Activated T-cell treated with anti-CD3 and anti-CD28 coated beads for 1 hour (primary cell): ENCODE results near the gene CACNA1I.

Source experiments
- DNase-seq: peaks from one replicate; pipeline ENCODE4 v3.0.0-alpha.2; 2020; ENCODE audit warnings: low read depth

The CACNA1I gene

GRCh38 chr22:39697790-39698430, 127.4 kb downstream of the CACNA1I start:
- no peak for DNase-seq

GRCh38 chr22:39699631-39700360, 129.2 kb downstream of the CACNA1I start:
- DNase-seq, result no peak

- no peak for DNase-seq
These were observed 130.0 kb downstream of the CACNA1I start for GRCh38 chr22:39700565-39700964.

GRCh38 chr22:39703091-39703490, 132.5 kb downstream of the CACNA1I start:
- DNase-seq, result no peak

- no peak for DNase-seq
These were observed 133.5 kb downstream of the CACNA1I start for GRCh38 chr22:39703928-39704639.

GRCh38 chr22:39705386-39705785, 134.8 kb downstream of the CACNA1I start:
- DNase-seq, result no peak

- DNase-seq, result no peak
These were observed 136.0 kb downstream of the CACNA1I start for GRCh38 chr22:39706376-39707140.

GRCh38 chr22:39707351-39707750, 136.8 kb downstream of the CACNA1I start:
- DNase-seq, result no peak

- DNase-seq, result no peak
These were observed 137.3 kb downstream of the CACNA1I start for GRCh38 chr22:39707816-39708215.

- no peak for DNase-seq
These were observed 140.0 kb downstream of the CACNA1I start for GRCh38 chr22:39710380-39711150.

- no peak for DNase-seq
These were observed 141.5 kb downstream of the CACNA1I start for GRCh38 chr22:39712081-39712480.

- DNase-seq, result no peak
These were observed 142.4 kb downstream of the CACNA1I start for GRCh38 chr22:39712751-39713525.

- DNase-seq, result no peak
These were observed 143.3 kb downstream of the CACNA1I start for GRCh38 chr22:39713799-39714290.

GRCh38 chr22:39714321-39714720, 143.8 kb downstream of the CACNA1I start:
- DNase-seq, result no peak

GRCh38 chr22:39715778-39716495, 145.4 kb downstream of the CACNA1I start:
- DNase-seq, result no peak

- DNase-seq, result no peak
These were observed 146.0 kb downstream of the CACNA1I start for GRCh38 chr22:39716534-39716933.

- DNase-seq, result no peak
These were observed 146.5 kb downstream of the CACNA1I start for GRCh38 chr22:39717099-39717498.

- DNase-seq, result no peak
These were observed 147.7 kb downstream of the CACNA1I start for GRCh38 chr22:39718206-39718605.

GRCh38 chr22:39718921-39719475, 148.4 kb downstream of the CACNA1I start:
- no peak for DNase-seq
